Measurements from ENCODE around the gene FANK1.
"Not testable (repeated sequence)": the region's sequence is repeated elsewhere in the genome, so short reads cannot be mapped to it uniquely, and the experiment has no call there.

The FANK1 gene

GRCh38 chr10:125889441-125889840 lies 6.9 kb upstream of the FANK1 start:
- not testable (repeated sequence) for DNase-seq

DNA sequence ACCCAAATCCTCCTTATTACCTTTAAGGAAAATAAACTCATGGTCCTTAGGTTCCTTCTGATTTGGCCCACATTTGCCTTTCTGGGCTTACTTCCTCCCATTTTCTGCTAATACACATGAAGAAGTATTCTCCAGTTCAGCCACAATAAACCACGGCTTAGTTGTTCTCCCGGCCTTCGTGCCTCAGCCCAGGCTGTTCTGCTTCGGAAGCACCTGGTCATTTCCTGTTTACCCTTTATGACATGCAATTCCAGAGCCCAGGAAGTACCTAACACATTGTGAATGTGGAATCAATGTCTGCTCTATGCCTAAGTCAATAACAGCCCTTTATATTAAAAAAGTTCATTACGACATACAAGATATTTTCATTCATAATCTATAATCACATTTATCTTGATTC lies 4.0 kb upstream of the FANK1 start:
- not testable (repeated sequence) for DNase-seq

- DNase-seq = not testable (repeated sequence)
These were observed 2.2 kb upstream of the FANK1 start for GRCh38 chr10:125894176-125894575.

GRCh38 chr10:125895130-125896087 lies 955 bp upstream of the FANK1 start:
- DNase-seq = peak in 49 of 51 donors; percentile 7 to 69 (median 44)

GRCh38 chr10:125897317-125897716 lies 953 bp downstream of the FANK1 start:
- DNase-seq = not testable (repeated sequence)

DNA sequence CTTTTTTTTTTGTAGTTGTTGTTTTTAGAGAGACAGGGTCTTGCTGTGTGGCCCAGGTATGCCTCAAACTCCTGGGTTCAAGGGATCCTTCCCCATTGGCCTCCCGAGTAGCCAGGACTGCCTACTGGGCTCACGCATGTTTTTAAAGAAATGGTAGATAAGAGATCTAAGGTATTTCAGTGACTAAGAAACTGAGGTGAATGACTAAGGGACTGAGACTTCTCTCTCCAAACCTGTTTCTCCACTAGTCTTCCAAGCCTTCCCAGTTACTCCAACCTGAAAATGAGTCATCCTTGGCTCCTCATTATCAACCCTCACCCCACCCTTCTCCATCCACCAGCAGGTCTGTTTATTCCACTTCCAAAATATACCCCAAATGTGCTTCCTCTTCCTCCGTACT lies 4.6 kb downstream of the FANK1 start:
- not testable (repeated sequence) for DNase-seq

DNA sequence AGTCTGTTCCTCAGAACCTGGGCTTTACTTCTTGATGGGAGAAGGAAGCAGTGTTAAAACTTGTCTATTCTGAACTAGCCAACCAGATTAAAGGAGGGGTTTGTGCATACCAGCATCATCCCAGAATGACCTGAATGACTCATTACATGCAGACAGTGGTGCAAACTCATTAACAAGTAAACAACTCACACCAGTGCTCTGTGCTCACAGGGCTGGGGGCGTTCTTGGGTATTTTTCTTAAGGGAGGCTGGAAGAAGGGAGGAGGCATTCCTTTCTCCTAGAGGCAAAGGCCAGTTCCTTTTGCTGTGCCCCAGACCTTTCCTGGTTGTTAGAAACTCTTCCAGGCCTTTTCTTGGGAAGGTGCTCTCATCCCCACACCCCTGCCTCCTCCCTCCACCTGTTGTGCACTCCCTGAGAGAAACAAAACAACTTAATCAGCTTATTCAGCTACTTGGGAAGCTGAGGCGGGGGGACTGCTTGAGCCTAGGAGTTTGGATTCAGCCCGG lies 6.8 kb downstream of the FANK1 start:
- not testable (repeated sequence) for DNase-seq

DNA sequence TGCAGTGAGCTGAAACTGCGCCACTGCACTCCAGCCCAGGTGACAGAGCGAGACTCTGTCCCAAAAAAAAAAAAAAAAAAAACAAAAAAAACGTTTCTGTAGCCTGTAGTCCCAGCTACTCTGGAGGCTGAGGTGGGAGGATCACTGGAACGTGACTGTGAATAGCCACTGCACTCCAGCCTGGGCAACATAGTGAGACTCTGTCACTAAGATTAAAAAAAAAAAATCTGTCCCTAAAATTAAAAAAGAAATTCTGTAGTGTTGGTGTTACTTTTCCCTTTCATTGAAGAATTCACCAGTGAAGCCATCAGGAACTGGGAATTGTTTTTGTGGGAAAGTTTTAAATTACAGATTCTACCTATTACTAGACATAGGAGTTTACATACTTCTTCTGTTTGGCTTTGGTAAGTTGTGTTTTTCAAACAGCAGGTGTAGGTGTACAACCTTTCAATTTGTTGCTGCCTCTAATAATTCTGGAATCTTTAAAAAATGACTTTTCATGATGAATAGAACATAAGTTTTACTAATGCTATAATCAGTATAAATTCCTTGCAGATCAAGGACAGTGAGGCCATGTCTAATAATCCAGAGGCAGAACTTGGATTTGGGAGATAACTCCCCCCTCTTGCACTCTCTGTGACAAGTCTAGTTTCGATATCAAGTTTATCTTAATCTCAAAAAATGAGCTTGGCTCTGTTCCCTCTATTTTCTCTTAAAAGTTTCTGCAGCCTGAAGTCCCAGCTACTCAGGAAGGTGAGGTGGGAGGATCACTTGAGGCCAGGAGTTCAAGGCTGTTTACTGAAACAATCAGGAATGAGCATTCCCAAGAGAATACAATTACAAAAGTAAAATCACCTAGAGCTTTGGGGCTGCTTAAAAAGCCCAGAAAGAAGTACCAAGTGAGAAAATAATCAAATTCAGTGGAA lies 9.0 kb downstream of the FANK1 start:
- not testable (repeated sequence) for DNase-seq

GRCh38 chr10:125907598-125907997 lies 11.2 kb downstream of the FANK1 start:
- not testable (repeated sequence) for DNase-seq

DNA sequence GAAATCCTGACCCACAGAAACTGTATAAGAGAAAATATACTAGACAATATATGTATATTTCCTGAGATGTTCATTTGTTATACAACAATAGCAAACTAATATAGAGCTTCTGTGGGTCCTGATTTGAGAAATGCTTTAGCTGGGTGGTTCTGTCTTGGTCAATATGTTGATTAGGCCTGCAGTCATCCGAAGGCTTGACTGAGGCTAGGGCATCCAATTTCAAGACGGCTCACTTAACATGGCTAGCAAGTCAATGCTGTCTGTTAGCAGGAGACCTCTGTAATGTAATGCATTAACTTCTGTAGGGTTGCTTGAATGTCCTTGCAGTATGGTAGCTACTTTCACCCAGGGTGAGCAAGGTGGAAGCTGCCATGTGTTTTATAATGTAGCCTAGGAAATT lies 12.4 kb downstream of the FANK1 start:
- DNase-seq = not testable (repeated sequence)

- DNase-seq = not testable (repeated sequence)
These were observed 13.1 kb downstream of the FANK1 start for GRCh38 chr10:125909491-125909890.

DNA sequence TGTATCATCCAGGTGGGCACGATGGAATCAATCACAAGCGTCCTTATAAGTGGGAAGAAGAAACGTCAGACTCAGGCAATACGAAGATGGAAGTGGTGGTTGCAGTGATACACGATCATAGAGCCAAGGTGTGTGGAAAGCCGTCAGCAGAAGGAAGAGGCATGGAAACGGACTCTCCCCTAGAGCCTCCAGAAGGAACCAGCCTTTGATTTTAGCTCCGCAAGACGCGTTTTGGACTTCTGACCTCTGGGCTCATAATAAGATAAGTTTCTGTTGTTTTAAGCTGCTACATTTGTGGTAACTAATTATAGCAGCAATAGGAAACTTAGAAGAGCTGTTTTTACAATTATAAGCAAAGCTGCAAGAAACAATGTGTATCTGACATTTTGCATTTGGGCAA lies 14.8 kb downstream of the FANK1 start:
- DNase-seq = no peak

GRCh38 chr10:125911990-125912389 lies 15.6 kb downstream of the FANK1 start:
- no peak for DNase-seq

GRCh38 chr10:125913277-125913676 lies 16.9 kb downstream of the FANK1 start:
- not testable (repeated sequence) for DNase-seq

GRCh38 chr10:125916977-125917376 lies 20.6 kb downstream of the FANK1 start:
- DNase-seq = no peak

DNA sequence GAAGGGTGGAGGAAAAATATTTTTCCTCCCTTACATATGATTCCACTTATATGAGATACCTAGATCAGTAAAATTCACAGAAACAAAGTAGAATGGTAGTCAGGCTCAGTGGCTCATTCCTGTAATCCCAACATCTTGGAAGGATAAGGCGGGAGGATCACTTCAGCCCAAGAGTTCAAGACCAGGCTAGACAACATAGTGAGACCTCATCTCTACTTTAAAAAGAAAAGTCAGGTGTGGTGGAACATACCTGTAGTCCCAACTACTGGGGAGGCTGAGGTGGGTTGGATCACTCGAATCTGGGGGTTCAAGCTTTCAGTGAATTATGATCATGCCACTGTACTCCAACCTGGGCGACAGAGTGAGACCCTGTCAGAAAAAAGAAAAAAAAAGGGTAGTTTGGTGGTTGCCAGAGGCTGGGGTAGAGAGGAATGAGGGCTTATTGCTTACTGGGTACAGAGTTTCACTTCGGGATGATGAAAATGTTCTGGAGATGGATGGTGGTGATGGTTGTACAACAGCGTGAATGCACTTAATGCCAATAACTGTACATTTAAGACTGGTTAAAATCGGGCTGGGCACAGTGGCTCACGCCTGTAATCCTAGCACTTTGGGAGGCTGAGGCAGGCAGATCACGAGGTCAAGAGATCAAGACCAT lies 21.5 kb downstream of the FANK1 start:
- DNase-seq = not testable (repeated sequence)

GRCh38 chr10:125921643-125922306 lies 25.4 kb downstream of the FANK1 start:
- not testable (repeated sequence) for DNase-seq

- DNase-seq = no peak
These were observed 29.0 kb downstream of the FANK1 start for GRCh38 chr10:125925262-125925834.

- DNase-seq = no peak
These were observed 29.9 kb downstream of the FANK1 start for GRCh38 chr10:125926247-125926646.

GRCh38 chr10:125927265-125927664 lies 30.9 kb downstream of the FANK1 start:
- DNase-seq = not testable (repeated sequence)

All from hypothalamus (tissue), 51 donors.